Mononuclear cell (primary cell): Measurements from ENCODE around the gene MX1. TPM values are rescaled to one million over a fixed set of nuclear protein-coding genes. Genes with fewer than 3 reads are reported as not detected.
A peak's percentile ranks its signal among the peaks of the same experiment; 100 is the strongest.

Source experiments
- H3K27me3 ChIP-seq: 2 replicates; pipeline ENCODE4 v1.6.0; 2011; ENCODE audit warnings: low read length, control low read depth; ENCODE audit not compliant: insufficient read depth
- H3K4me1 ChIP-seq: 2 replicates; pipeline ENCODE4 v1.5.1; 2011; ENCODE audit warnings: mild to moderate bottlenecking, low read length, control low read depth; ENCODE audit not compliant: insufficient read depth
- H3K4me3 ChIP-seq: 2 replicates; pipeline ENCODE4 v1.5.1; 2011; ENCODE audit warnings: mild to moderate bottlenecking, low read length, moderate library complexity
- H3K9me3 ChIP-seq: 2 replicates; pipeline ENCODE4 v1.5.1; 2011; ENCODE audit warnings: low read depth, mild to moderate bottlenecking, control low read depth, low read length
- total RNA-seq: library from RNA; depleted of rRNA; stranded (reverse); fragments of >200 nt; gene quantifications from one replicate; pipeline ENCODE4 v1.2.3, GENCODE V29; 2012

The MX1 gene
- 77.8 TPM for total RNA-seq

- peak within 1 kb of the TSS; percentile 84 for H3K4me3 ChIP-seq
- no peaks in the 10 kb centered on the region for H3K9me3 ChIP-seq
- peaks cover 77% of the 10 kb centered on the region for H3K4me1 ChIP-seq
- no peaks in the 10 kb centered on the region for H3K27me3 ChIP-seq
These were observed at the start of gene MX1 for GRCh38 chr21:41425954-41426675. Gene MX1, plus strand, starts transcription at chr21:41426239. Its CDS starts 5,832 bp downstream, at chr21:41432071.

- Histone ChIP-seq H3K27me3 (no peaks in the 10 kb centered on the region), H3K4me1 (no peaks in the 10 kb centered on the region), H3K9me3 (no peaks in the 10 kb centered on the region), H3K4me3 (no peak overlapping the region)
These were observed 48.3 kb upstream of the MX1 start for GRCh38 chr21:41377715-41378114.

GRCh38 chr21:41378849-41379248, 47.2 kb upstream of the MX1 start:
- H3K4me3 ChIP-seq: no peak overlapping the region
- H3K4me1 ChIP-seq: no peaks in the 10 kb centered on the region
- no peaks in the 10 kb centered on the region for H3K9me3 ChIP-seq
- H3K27me3 ChIP-seq: no peaks in the 10 kb centered on the region

- no peaks in the 10 kb centered on the region for H3K27me3 ChIP-seq
- no peaks in the 10 kb centered on the region for H3K9me3 ChIP-seq
- H3K4me1 ChIP-seq: no peaks in the 10 kb centered on the region
These were observed 46.1 kb upstream of the MX1 start for GRCh38 chr21:41379901-41380300.

GRCh38 chr21:41381731-41382130, 44.3 kb upstream of the MX1 start:
- Histone ChIP-seq H3K27me3 (no peaks in the 10 kb centered on the region), H3K4me1 (no peaks in the 10 kb centered on the region)

More at GRCh38 chr21:41379901-41380300, 46.1 kb upstream of the MX1 start:
- H3K4me3 ChIP-seq: no peak overlapping the region

GRCh38 chr21:41387042-41387819, 38.8 kb upstream of the MX1 start:
- no peak overlapping the region for H3K4me3 ChIP-seq
- H3K4me1 ChIP-seq: no peaks in the 10 kb centered on the region
- H3K27me3 ChIP-seq: no peaks in the 10 kb centered on the region
- no peaks in the 10 kb centered on the region for H3K9me3 ChIP-seq

More at GRCh38 chr21:41381731-41382130, 44.3 kb upstream of the MX1 start:
- Histone ChIP-seq H3K9me3 (no peaks in the 10 kb centered on the region), H3K4me3 (no peak overlapping the region)

GRCh38 chr21:41387824-41388223, 38.2 kb upstream of the MX1 start:
- H3K4me3 ChIP-seq: no peak overlapping the region
- H3K27me3 ChIP-seq: no peaks in the 10 kb centered on the region
- no peaks in the 10 kb centered on the region for H3K4me1 ChIP-seq
- no peaks in the 10 kb centered on the region for H3K9me3 ChIP-seq

GRCh38 chr21:41388259-41388658, 37.8 kb upstream of the MX1 start:
- H3K4me1 ChIP-seq: no peaks in the 10 kb centered on the region
- H3K9me3 ChIP-seq: no peaks in the 10 kb centered on the region
- no peaks in the 10 kb centered on the region for H3K27me3 ChIP-seq
- H3K4me3 ChIP-seq: no peak overlapping the region

- no peak overlapping the region for H3K4me3 ChIP-seq
- H3K4me1 ChIP-seq: peaks cover 3% of the 10 kb centered on the region
- no peaks in the 10 kb centered on the region for H3K27me3 ChIP-seq
- no peaks in the 10 kb centered on the region for H3K9me3 ChIP-seq
These were observed 35.9 kb upstream of the MX1 start for GRCh38 chr21:41390043-41390639.

- Histone ChIP-seq H3K9me3 (no peaks in the 10 kb centered on the region), H3K4me1 (peaks cover 37% of the 10 kb centered on the region), H3K27me3 (no peaks in the 10 kb centered on the region), H3K4me3 (no peak overlapping the region)
These were observed 32.1 kb upstream of the MX1 start for GRCh38 chr21:41393876-41394465.

- H3K9me3 ChIP-seq: no peaks in the 10 kb centered on the region
- no peak overlapping the region for H3K4me3 ChIP-seq
- no peaks in the 10 kb centered on the region for H3K27me3 ChIP-seq
- peaks cover 37% of the 10 kb centered on the region for H3K4me1 ChIP-seq
These were observed 29.4 kb upstream of the MX1 start for GRCh38 chr21:41396558-41397075.

GRCh38 chr21:41397471-41397891, 28.6 kb upstream of the MX1 start:
- Histone ChIP-seq H3K4me1 (peaks cover 37% of the 10 kb centered on the region), H3K9me3 (no peaks in the 10 kb centered on the region), H3K27me3 (no peaks in the 10 kb centered on the region), H3K4me3 (no peak overlapping the region)

GRCh38 chr21:41398251-41398650, 27.8 kb upstream of the MX1 start:
- Histone ChIP-seq H3K4me1 (peaks cover 37% of the 10 kb centered on the region), H3K4me3 (no peak overlapping the region), H3K27me3 (no peaks in the 10 kb centered on the region), H3K9me3 (no peaks in the 10 kb centered on the region)

- no peaks in the 10 kb centered on the region for H3K9me3 ChIP-seq
- H3K27me3 ChIP-seq: no peaks in the 10 kb centered on the region
- no peak overlapping the region for H3K4me3 ChIP-seq
- peaks cover 37% of the 10 kb centered on the region for H3K4me1 ChIP-seq
These were observed 27.2 kb upstream of the MX1 start for GRCh38 chr21:41398831-41399230.
